Measurements from ENCODE around the gene HRCT1.

DNA sequence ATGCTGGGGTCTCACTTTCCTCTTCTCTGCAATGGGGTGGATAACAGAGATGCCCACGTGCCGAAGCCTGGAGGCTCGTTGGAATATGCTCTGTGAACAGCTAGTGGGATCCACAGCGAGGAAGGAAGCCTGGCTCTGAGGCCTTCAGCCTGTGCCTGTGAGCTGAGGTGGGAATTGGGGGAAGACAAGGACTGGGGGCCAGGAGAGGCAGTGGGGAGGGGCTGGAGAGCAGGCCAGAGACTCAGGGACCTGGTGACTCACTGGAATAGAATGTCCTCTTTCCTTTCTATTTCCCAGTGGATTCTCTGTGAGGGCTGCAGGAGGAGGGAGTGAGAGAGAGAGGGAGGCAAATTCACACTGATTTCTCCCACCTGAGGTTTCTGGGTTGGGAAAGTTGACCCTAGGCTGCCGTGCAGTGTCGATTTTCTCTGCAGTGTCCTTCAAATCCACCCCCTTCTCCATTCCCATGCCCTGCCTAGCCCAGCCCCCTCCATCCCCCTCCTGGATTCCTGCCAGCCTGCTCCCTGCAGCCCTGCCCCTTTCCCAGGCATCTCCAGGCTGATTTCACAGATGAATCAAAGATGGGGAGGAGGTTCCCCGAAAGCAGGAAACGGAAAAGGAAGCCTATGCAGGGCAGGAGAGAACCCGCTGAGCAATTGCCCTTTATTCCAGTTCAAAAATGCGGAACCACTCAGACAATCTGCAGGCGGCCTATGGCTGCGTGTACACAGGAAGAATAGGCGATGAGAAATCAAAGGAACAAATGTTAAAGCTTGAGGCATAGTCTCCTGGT is 1.9 kb downstream of the HRCT1 start:
- TF ChIP-seq, protein P1, sequence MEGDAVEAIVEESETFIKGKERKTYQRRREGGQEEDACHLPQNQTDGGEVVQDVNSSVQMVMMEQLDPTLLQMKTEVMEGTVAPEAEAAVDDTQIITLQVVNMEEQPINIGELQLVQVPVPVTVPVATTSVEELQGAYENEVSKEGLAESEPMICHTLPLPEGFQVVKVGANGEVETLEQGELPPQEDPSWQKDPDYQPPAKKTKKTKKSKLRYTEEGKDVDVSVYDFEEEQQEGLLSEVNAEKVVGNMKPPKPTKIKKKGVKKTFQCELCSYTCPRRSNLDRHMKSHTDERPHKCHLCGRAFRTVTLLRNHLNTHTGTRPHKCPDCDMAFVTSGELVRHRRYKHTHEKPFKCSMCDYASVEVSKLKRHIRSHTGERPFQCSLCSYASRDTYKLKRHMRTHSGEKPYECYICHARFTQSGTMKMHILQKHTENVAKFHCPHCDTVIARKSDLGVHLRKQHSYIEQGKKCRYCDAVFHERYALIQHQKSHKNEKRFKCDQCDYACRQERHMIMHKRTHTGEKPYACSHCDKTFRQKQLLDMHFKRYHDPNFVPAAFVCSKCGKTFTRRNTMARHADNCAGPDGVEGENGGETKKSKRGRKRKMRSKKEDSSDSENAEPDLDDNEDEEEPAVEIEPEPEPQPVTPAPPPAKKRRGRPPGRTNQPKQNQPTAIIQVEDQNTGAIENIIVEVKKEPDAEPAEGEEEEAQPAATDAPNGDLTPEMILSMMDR (IDR thresholded peaks at IDR 0.05), result no peak
- peak in 2 of 3 donors; percentile 23 to 50 for TF ChIP-seq POLR2AphosphoS5 (IDR thresholded peaks at IDR 0.05)

Data from breast epithelium (tissue), 3 donors.